Measurements from ENCODE around the gene HOXD4. TPM values are rescaled to one million over a fixed set of nuclear protein-coding genes. Genes with fewer than 3 reads are reported as not detected.

The HOXD4 gene
- total RNA-seq, 2 experiments from 2014 or later: not detected

DNA sequence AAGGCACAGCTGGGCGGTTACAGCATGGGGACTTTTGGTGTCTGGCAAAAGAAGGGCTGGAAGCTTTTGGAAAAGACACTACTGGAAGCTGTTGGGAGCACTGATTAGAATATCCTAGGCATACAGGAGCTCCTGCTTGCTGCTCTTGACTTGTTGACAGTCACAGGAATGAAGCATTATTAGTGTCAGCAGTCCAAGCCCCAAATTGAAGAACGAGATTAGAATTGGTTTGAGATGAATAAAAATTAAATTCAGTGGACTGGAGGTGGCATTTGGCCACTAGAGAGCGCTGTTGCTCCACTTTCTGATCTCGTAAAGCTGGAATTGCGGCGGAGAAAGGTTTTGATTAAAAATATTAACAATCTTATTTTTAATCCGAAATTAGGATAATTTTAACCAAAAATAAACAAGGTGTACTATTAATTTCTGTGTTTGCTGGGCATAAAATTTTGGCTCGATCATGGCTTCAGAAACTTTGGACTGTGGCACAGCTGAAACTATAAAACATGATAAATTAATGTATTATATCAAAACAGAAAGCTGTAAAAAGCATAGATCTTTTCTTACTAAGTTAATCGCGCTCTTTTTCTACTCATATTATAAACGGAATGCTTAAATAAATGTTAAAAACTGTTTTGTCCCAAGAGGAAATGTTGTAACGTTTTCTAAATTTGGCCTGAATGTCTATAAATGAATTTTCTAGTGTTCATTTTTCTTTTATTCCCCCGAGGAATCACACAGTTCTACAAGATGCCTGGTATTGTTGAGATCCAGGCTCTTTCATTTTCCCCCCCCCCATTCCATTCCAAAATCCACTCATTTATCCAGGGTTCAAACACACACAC, 24.2 kb upstream of the HOXD4 start:
- CTCF ChIA-PET: interaction anchor here (0.5 to 4.4 kb wide), 25 partner anchors 10 to 1037 kb away, joined by 3 to 42 read pairs (median 4); partner anchors contain the start of gene HOXD10
- POLR2A ChIA-PET: interaction anchor here (0.5 to 1.4 kb wide), 6 partner anchors 12 to 1022 kb away, joined by 3 to 8 read pairs (median 3); no protein-coding TSS in a partner anchor
- no peak for ATAC-seq (ENCODE audit: poor library complexity)

GRCh38 chr2:176127774-176128072, 23.6 kb upstream of the HOXD4 start:
- no peak for TF ChIP-seq CTCF (IDR thresholded peaks at IDR 0.05)
- H3K4me1 ChIP-seq (ENCODE audit: insufficient read depth, low read length): peaks cover 43% of the 10 kb centered on the region
- Mint-ChIP-seq H3K9me3 (no peaks in the 10 kb centered on the region), H3K4me3 (peak overlapping the region; percentile 31), H3K36me3 (ENCODE audit: low read depth) (no peaks in the 10 kb centered on the region), H3K27me3 (peaks cover 85% of the 10 kb centered on the region), H3K4me1 (ENCODE audit: low read depth) (peaks cover 49% of the 10 kb centered on the region), H3K27ac (peak overlapping the region; percentile 35)
- ATAC-seq (ENCODE audit: poor library complexity) (no peak), DNase-seq (no peak)
- CTCF ChIA-PET: interaction anchor here (0.8 to 4.4 kb wide), 10 partner anchors 11 to 1034 kb away, joined by 3 to 42 read pairs (median 4); partner anchors contain the start of gene HOXD10
- H3K4me3 ChIP-seq (ENCODE audit: low read length): no peak overlapping the region
- H3K9me3 ChIP-seq (ENCODE audit: control insufficient read depth in 1 of 2, insufficient read depth in 1 of 2, low read length in 2 of 2): peaks cover 0 to 37% of the 10 kb centered on the region in 2 experiments
- H3K27ac ChIP-seq (ENCODE audit: low read depth in 1 of 2, low read length in 2 of 2): no peak overlapping the region
- POLR2A ChIA-PET: interaction anchor here (1.2 kb wide), 1 partner anchor 327 kb away, joined by 8 read pairs; no protein-coding TSS in a partner anchor
- no peaks in the 10 kb centered on the region for H3K36me3 ChIP-seq (ENCODE audit: insufficient read depth, low read length)
- intact Hi-C loops (cut with DNase I, micrococcal nuclease): loop anchor here (1.0 to 10.0 kb wide), 9 partner anchors 47 to 1021 kb away; no protein-coding TSS in a partner anchor
- peaks cover 80 to 90% of the 10 kb centered on the region in 2 experiments for H3K27me3 ChIP-seq (ENCODE audit: control insufficient read depth in 1 of 2, insufficient read depth in 2 of 2, low read length in 2 of 2)

More for the DNA sequence above, 24.2 kb upstream of the HOXD4 start:
- Mint-ChIP-seq H3K9me3 (no peaks in the 10 kb centered on the region), H3K27me3 (peaks cover 84% of the 10 kb centered on the region), H3K27ac (peak overlapping the region; percentile 38), H3K4me3 (no peak overlapping the region), H3K36me3 (ENCODE audit: low read depth) (no peaks in the 10 kb centered on the region), H3K4me1 (ENCODE audit: low read depth) (peaks cover 45% of the 10 kb centered on the region)
- Histone ChIP-seq H3K27me3 (ENCODE audit: control insufficient read depth in 1 of 2, insufficient read depth in 2 of 2, low read length in 2 of 2) (peaks cover 79 to 90% of the 10 kb centered on the region in 2 experiments), H3K36me3 (ENCODE audit: insufficient read depth, low read length) (no peaks in the 10 kb centered on the region), H3K4me3 (ENCODE audit: low read length) (no peak overlapping the region), H3K27ac (ENCODE audit: low read depth in 1 of 2, low read length in 2 of 2) (no peak overlapping the region), H3K4me1 (ENCODE audit: insufficient read depth, low read length) (peaks cover 43% of the 10 kb centered on the region), H3K9me3 (ENCODE audit: control insufficient read depth in 1 of 2, insufficient read depth in 1 of 2, low read length in 2 of 2) (peaks cover 0 to 43% of the 10 kb centered on the region in 2 experiments)
- peak; percentile 54 to 85 (median 65) for DNase-seq
- TF ChIP-seq CTCF (IDR thresholded peaks at IDR 0.05): peak; percentile 99
- intact Hi-C loops (cut with DNase I, micrococcal nuclease): loop anchor here (1.0 to 10.0 kb wide), 9 partner anchors 48 to 1022 kb away; no protein-coding TSS in a partner anchor

DNA sequence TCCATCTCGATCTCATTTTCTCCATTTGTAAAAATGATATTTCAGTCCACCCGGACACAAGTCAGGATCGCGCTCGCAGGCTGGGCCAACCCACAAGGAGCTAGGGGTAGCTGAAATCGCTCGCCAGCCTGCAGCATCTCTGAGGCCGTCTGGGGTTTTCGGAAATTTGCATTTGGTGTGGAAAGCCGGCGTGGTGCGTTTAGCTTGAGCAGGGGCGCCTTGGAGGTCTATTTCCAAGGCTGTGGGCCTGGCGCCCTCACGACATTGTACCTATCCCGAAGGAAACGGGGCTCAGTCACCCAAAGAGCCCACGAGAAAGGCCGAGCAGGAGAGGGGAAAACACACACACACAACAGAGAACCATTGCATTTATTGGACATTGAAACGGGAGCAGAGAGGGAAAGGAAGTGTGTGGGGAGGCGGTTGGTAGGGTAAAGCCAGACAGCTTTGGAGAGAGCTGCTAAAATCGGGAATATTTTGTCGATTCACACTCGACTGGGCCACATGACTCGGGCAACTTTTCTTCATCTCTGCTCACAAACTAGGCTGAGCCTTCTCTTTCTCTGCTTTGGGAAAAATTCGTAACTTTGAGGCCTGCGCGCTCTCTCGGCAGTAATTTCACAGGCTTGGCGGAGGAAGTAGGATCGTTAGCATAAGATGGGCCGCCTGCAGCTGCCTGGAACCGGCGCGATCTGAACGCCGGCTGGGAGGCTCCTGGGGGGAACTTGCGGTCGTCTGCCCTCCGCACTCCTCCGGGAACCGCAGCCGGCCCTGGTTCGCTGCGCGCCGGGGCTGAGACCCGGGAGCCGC, 23.0 kb upstream of the HOXD4 start:
- H3K27ac Mint-ChIP-seq: peak overlapping the region; percentile 35
- no peak overlapping the region for H3K27ac ChIP-seq (ENCODE audit: low read depth in 1 of 2, low read length in 2 of 2)
- no peaks in the 10 kb centered on the region for H3K9me3 Mint-ChIP-seq
- peaks cover 0 to 33% of the 10 kb centered on the region in 2 experiments for H3K9me3 ChIP-seq (ENCODE audit: control insufficient read depth in 1 of 2, insufficient read depth in 1 of 2, low read length in 2 of 2)
- H3K4me1 Mint-ChIP-seq (ENCODE audit: low read depth): peaks cover 48% of the 10 kb centered on the region
- H3K4me3 ChIP-seq (ENCODE audit: low read length): no peak overlapping the region
- DNase-seq (no peak), ATAC-seq (ENCODE audit: poor library complexity) (no peak)
- intact Hi-C loops (cut with DNase I, micrococcal nuclease): loop anchor here (5.0 to 10.0 kb wide), 3 partner anchors 46 to 684 kb away; no protein-coding TSS in a partner anchor
- H3K27me3 ChIP-seq (ENCODE audit: control insufficient read depth in 1 of 2, insufficient read depth in 2 of 2, low read length in 2 of 2): peaks cover 84 to 92% of the 10 kb centered on the region in 2 experiments
- H3K36me3 ChIP-seq (ENCODE audit: insufficient read depth, low read length): no peaks in the 10 kb centered on the region
- H3K36me3 Mint-ChIP-seq (ENCODE audit: low read depth): no peaks in the 10 kb centered on the region
- POLR2A ChIA-PET: no interaction called here
- CTCF ChIA-PET: interaction anchor here (1.0 to 4.4 kb wide), 4 partner anchors 319 to 1021 kb away, joined by 3 to 42 read pairs (median 26); no protein-coding TSS in a partner anchor
- no peak for TF ChIP-seq CTCF (IDR thresholded peaks at IDR 0.05)
- H3K27me3 Mint-ChIP-seq: peaks cover 90% of the 10 kb centered on the region
- peak overlapping the region; percentile 31 for H3K4me3 Mint-ChIP-seq
- H3K4me1 ChIP-seq (ENCODE audit: insufficient read depth, low read length): peaks cover 39% of the 10 kb centered on the region
